H1 (cell line): Measurements from ENCODE around the gene B4GAT1.

Experiments
- ATF3 ChIP-seq: IDR thresholded peaks from 2 replicates; pipeline ENCODE4 v1.6.1; 2011; ENCODE audit warnings: low read depth, mild to moderate bottlenecking, low read length; ENCODE audit not compliant: insufficient read depth
- CBX5 ChIP-seq: fragments of 300-800, 300-1000 bp; sonication (generic); IDR thresholded peaks from 2 replicates; pipeline ENCODE4 v1.7.1; 2016; ENCODE audit warnings: antibody characterized with exemption, low read length, low read depth
- CTCF ChIP-seq, 3 experiments: IDR thresholded peaks; 1 replicate in 2 of 3; 2 replicates in 1 of 3; pipeline versions ENCODE4 v1.5.1 to v1.6.1; 2011; ENCODE audit warnings: low read length in 3 of 3, mild to moderate bottlenecking in 3 of 3, inconsistent platforms in 2 of 3, low read depth in 1 of 3, moderate library complexity in 1 of 3; ENCODE audit not compliant: insufficient read depth in 1 of 3; ENCODE audit errors: control extremely low read depth in 1 of 3
- EGR1 ChIP-seq: IDR thresholded peaks from 2 replicates; pipeline ENCODE4 v1.6.1; 2011; ENCODE audit warnings: low read depth, low read length, borderline replicate concordance
- EP300 ChIP-seq, 2 experiments: IDR thresholded peaks; 1 replicate in 1 of 2; 2 replicates in 1 of 2; pipeline ENCODE4 v1.6.1; 2011 to 2012; ENCODE audit warnings: low read depth in 2 of 2, low read length in 2 of 2, mild to moderate bottlenecking in 2 of 2, borderline replicate concordance in 1 of 2, inconsistent platforms in 1 of 2, moderate library complexity in 1 of 2
- EZH2 ChIP-seq: fragments of 200-600 bp; sonication (generic); IDR thresholded peaks from 2 replicates; pipeline ENCODE4 v1.7.1; 2012; ENCODE audit warnings: low read depth, mild to moderate bottlenecking, moderate library complexity, low read length, inconsistent platforms; ENCODE audit not compliant: severe bottlenecking
- FOSL1 ChIP-seq: IDR thresholded peaks from 2 replicates; pipeline ENCODE4 v1.6.1; 2011; ENCODE audit warnings: mild to moderate bottlenecking, low read depth, low read length, moderate library complexity; ENCODE audit not compliant: insufficient read depth
- JUND ChIP-seq: IDR thresholded peaks from 2 replicates; pipeline ENCODE4 v1.6.1; 2011; ENCODE audit warnings: mild to moderate bottlenecking, improper control_type of control experiment, low read length
- KDM1A ChIP-seq: fragments of 200-600, 300-600 bp; sonication (generic); IDR thresholded peaks from 2 replicates; pipeline ENCODE4 v1.7.1; 2016; ENCODE audit warnings: mild to moderate bottlenecking, low read length, borderline replicate concordance
- POLR2A ChIP-seq, 2 experiments: IDR thresholded peaks; 1 replicate in 1 of 2; 2 replicates in 1 of 2; pipeline ENCODE4 v1.6.1; 2011; ENCODE audit warnings: low read depth in 2 of 2, low read length in 2 of 2, mild to moderate bottlenecking in 2 of 2; ENCODE audit errors: control extremely low read depth in 1 of 2
- RFX5 ChIP-seq: IDR thresholded peaks from 2 replicates; pipeline ENCODE4 v1.6.1; 2011; ENCODE audit warnings: low read depth, low read length, improper control_type of control experiment, borderline replicate concordance
- SIN3A ChIP-seq, 2 experiments: IDR thresholded peaks in 1 of 2; conservative IDR thresholded peaks in 1 of 2; 2 replicates each; pipeline ENCODE4 v1.6.1; 2011 to 2012; ENCODE audit warnings: low read length in 2 of 2, improper control_type of control experiment in 1 of 2, low read depth in 1 of 2, mild to moderate bottlenecking in 1 of 2
- SP1 ChIP-seq: IDR thresholded peaks from 2 replicates; pipeline ENCODE4 v1.6.1; 2011; ENCODE audit warnings: low read depth, low read length

GRCh38 chr11:66329165-66329673, 18.2 kb downstream of the B4GAT1 start:
- TF ChIP-seq POLR2A (IDR thresholded peaks at IDR 0.05; ENCODE audit: control extremely low read depth in 1 of 2, low read depth in 2 of 2, low read length in 2 of 2) (no peak), KDM1A (no peak), SIN3A (conservative IDR thresholded peaks at IDR 0.05 in 1 of 2, IDR thresholded peaks at IDR 0.05 in 1 of 2; ENCODE audit: low read depth in 1 of 2, low read length in 2 of 2) (no peak), CTCF (IDR thresholded peaks at IDR 0.05; ENCODE audit: control extremely low read depth in 1 of 3, insufficient read depth in 1 of 3, low read depth in 1 of 3, low read length in 3 of 3) (no peak), CBX5 (no peak), ATF3 (no peak), EZH2 (no peak), JUND (no peak), EGR1 (no peak), SP1 (no peak), RFX5 (no peak), FOSL1 (no peak), EP300 (IDR thresholded peaks at IDR 0.05; ENCODE audit: borderline replicate concordance in 1 of 2, low read depth in 2 of 2, low read length in 2 of 2) (no peak)
